ENCODE results near the gene MPI. TPM values are rescaled to one million over a fixed set of nuclear protein-coding genes. Genes with fewer than 3 reads are reported as not detected.
"Not testable (repeated sequence)": the region's sequence is repeated elsewhere in the genome, so short reads cannot be mapped to it uniquely, and the experiment has no call there.

The MPI gene
- total RNA-seq, 1 donor from 2014 or later = 77.7 TPM

GRCh38 chr15:74933573-74933972 is 43.7 kb downstream of the MPI start:
- H3K4me3 Mint-ChIP-seq = no peak overlapping the region

GRCh38 chr15:74935193-74935592 is 45.4 kb downstream of the MPI start:
- peaks cover 11% of the 10 kb centered on the region for H3K4me1 Mint-ChIP-seq
- peaks cover 48% of the 10 kb centered on the region for H4K20me1 ChIP-seq (ENCODE audit: low read depth)
- not testable (repeated sequence) for H3K4me1 ChIP-seq; H3K4me2 ChIP-seq; H3K27me3 ChIP-seq; H3K36me3 Mint-ChIP-seq; H3K9me3 Mint-ChIP-seq; H2AFZ ChIP-seq (replicated peaks); H3K27ac ChIP-seq; H3K27me3 Mint-ChIP-seq (ENCODE audit: insufficient read depth, low read depth); H3K36me3 ChIP-seq; H3K4me3 ChIP-seq; H3K9ac ChIP-seq; H3K9me3 ChIP-seq (ENCODE audit: low read depth)
- H3K4me3 Mint-ChIP-seq = peak overlapping the region; percentile 70
- H3K27ac Mint-ChIP-seq = peak overlapping the region; percentile 17
- peaks cover 72% of the 10 kb centered on the region for H3K79me2 ChIP-seq (ENCODE audit: low read depth)
- peak; percentile 39 for DNase-seq (ENCODE audit: low spot score)
- peak; percentile 27 for TF ChIP-seq CTCF (IDR thresholded peaks at IDR 0.05)
- peaks cover 19% of the 10 kb centered on the region for H3F3A ChIP-seq (ENCODE audit: low read depth)

More at GRCh38 chr15:74933573-74933972, 43.7 kb downstream of the MPI start:
- peaks cover 12% of the 10 kb centered on the region for H3F3A ChIP-seq (ENCODE audit: low read depth)
- H3K9me3 ChIP-seq (ENCODE audit: low read depth) = no peaks in the 10 kb centered on the region
- peaks cover 17% of the 10 kb centered on the region for H3K36me3 Mint-ChIP-seq
- H3K4me3 ChIP-seq = no peak overlapping the region
- H3K4me1 Mint-ChIP-seq = peaks cover 8% of the 10 kb centered on the region
- no peaks in the 10 kb centered on the region for H3K27me3 ChIP-seq
- no peak overlapping the region for H3K27ac ChIP-seq
- H3K79me2 ChIP-seq (ENCODE audit: low read depth) = peaks cover 76% of the 10 kb centered on the region
- H3K27ac Mint-ChIP-seq = no peak overlapping the region
- TF ChIP-seq EZH2 (IDR thresholded peaks at IDR 0.05) (no peak), CTCF (IDR thresholded peaks at IDR 0.05) (no peak), EZH2phosphoT487 (IDR thresholded peaks at IDR 0.05) (no peak)
- H2AFZ ChIP-seq (replicated peaks) = no peak overlapping the region
- H4K20me1 ChIP-seq (ENCODE audit: low read depth) = peaks cover 48% of the 10 kb centered on the region
- H3K9ac ChIP-seq = no peak overlapping the region
- peaks cover 3% of the 10 kb centered on the region for H3K27me3 Mint-ChIP-seq (ENCODE audit: insufficient read depth, low read depth)
- no peak for DNase-seq (ENCODE audit: low spot score)
- no peak overlapping the region for H3K4me2 ChIP-seq
- H3K9me3 Mint-ChIP-seq = no peaks in the 10 kb centered on the region
- H3K36me3 ChIP-seq = no peaks in the 10 kb centered on the region
- peaks cover 4% of the 10 kb centered on the region for H3K4me1 ChIP-seq

- H3K27ac Mint-ChIP-seq = peak overlapping the region; percentile 23
- Histone ChIP-seq H3K4me1 (peaks cover 4% of the 10 kb centered on the region), H3K36me3 (no peaks in the 10 kb centered on the region), H3K79me2 (ENCODE audit: low read depth) (peaks cover 53% of the 10 kb centered on the region), H3K27ac (peak overlapping the region; percentile 88), H3K9me3 (ENCODE audit: low read depth) (no peaks in the 10 kb centered on the region), H3K9ac (peak overlapping the region; percentile 56), H3K27me3 (no peaks in the 10 kb centered on the region), H3K4me2 (peak overlapping the region; percentile 96), H3K4me3 (peak overlapping the region; percentile 85), H4K20me1 (ENCODE audit: low read depth) (peaks cover 42% of the 10 kb centered on the region), H2AFZ (replicated peaks) (peak overlapping the region; percentile 77), H3F3A (ENCODE audit: low read depth) (peaks cover 19% of the 10 kb centered on the region)
- H3K9me3 Mint-ChIP-seq = no peaks in the 10 kb centered on the region
- peaks cover 4% of the 10 kb centered on the region for H3K27me3 Mint-ChIP-seq (ENCODE audit: insufficient read depth, low read depth)
- no peak for DNase-seq (ENCODE audit: low spot score)
- peak overlapping the region; percentile 95 for H3K4me3 Mint-ChIP-seq
- peaks cover 5% of the 10 kb centered on the region for H3K36me3 Mint-ChIP-seq
- TF ChIP-seq EZH2 (IDR thresholded peaks at IDR 0.05) = no peak
- TF ChIP-seq CTCF (IDR thresholded peaks at IDR 0.05) = no peak
- TF ChIP-seq EZH2phosphoT487 (IDR thresholded peaks at IDR 0.05) = no peak
- H3K4me1 Mint-ChIP-seq = peaks cover 11% of the 10 kb centered on the region
These were observed 47.4 kb downstream of the MPI start for GRCh38 chr15:74937272-74937589.
